Large intestine (tissue), 3 donors: ENCODE measurements around the gene C1orf159. TPM values are rescaled to one million over a fixed set of nuclear protein-coding genes. Genes with fewer than 3 reads are reported as not detected.

Experiments used
- DNase-seq, 2 donors: peaks; one replicate each; pipeline versions ENCODE4 v3.0.0 to v3.0.0-alpha.2; 2013
- H3K27ac ChIP-seq: one replicate; pipeline ENCODE4 v1.5.1; 2013; ENCODE audit warnings: low read length
- H3K27me3 ChIP-seq: 2 replicates; pipeline ENCODE4 v1.6.1; 2013; ENCODE audit warnings: low read length; ENCODE audit not compliant: control insufficient read depth, insufficient read depth
- H3K36me3 ChIP-seq: 2 replicates; pipeline ENCODE4 v1.6.1; 2013; ENCODE audit warnings: low read length; ENCODE audit not compliant: control insufficient read depth, insufficient read depth
- H3K4me1 ChIP-seq: one replicate; pipeline ENCODE4 v1.6.1; 2013; ENCODE audit warnings: low read length; ENCODE audit not compliant: control insufficient read depth, insufficient read depth
- H3K4me3 ChIP-seq: one replicate; pipeline ENCODE4 v1.5.1; 2013; ENCODE audit warnings: low read length
- H3K9me3 ChIP-seq: one replicate; pipeline ENCODE4 v1.6.1; 2013; ENCODE audit warnings: mild to moderate bottlenecking, low read depth, low read length, moderate library complexity; ENCODE audit not compliant: control insufficient read depth
- WGBS: methylation state at CpG from one replicate; pipeline ENCODE4 v1.1.5; 2013; ENCODE audit warnings: low lambda C conversion rate; ENCODE audit not compliant: insufficient coverage; 5-methylcytosine and 5-hydroxymethylcytosine counted together
- polyA plus RNA-seq: library from polyadenylated mRNA; unstranded; fragments of 120-200 nt; gene quantifications from one replicate; pipeline ENCODE4 v1.2.1, GENCODE V29; 2013

The C1orf159 gene
- polyA plus RNA-seq, 1 donor, result 9.4 TPM

GRCh38 chr1:1085911-1086841, 29.7 kb downstream of the C1orf159 start:
- no peaks in the 10 kb centered on the region for H3K4me1 ChIP-seq
- no peak for DNase-seq
- H3K36me3 ChIP-seq, result peaks cover 7% of the 10 kb centered on the region
- H3K9me3 ChIP-seq, result peaks cover 3% of the 10 kb centered on the region
- no peaks in the 10 kb centered on the region for H3K27me3 ChIP-seq
- no CpG with 5 or more reads among the region's 38 CpGs for WGBS
- H3K4me3 ChIP-seq, result no peak overlapping the region
- H3K27ac ChIP-seq, result no peak overlapping the region

GRCh38 chr1:1085171-1085841, 30.6 kb downstream of the C1orf159 start:
- Histone ChIP-seq H3K27ac (no peak overlapping the region), H3K27me3 (peaks cover 3% of the 10 kb centered on the region), H3K9me3 (peaks cover 5% of the 10 kb centered on the region), H3K4me3 (no peak overlapping the region), H3K36me3 (peaks cover 5% of the 10 kb centered on the region), H3K4me1 (peaks cover 2% of the 10 kb centered on the region)
- no peak for DNase-seq
- WGBS, result no CpG with 5 or more reads among the region's 30 CpGs

DNA sequence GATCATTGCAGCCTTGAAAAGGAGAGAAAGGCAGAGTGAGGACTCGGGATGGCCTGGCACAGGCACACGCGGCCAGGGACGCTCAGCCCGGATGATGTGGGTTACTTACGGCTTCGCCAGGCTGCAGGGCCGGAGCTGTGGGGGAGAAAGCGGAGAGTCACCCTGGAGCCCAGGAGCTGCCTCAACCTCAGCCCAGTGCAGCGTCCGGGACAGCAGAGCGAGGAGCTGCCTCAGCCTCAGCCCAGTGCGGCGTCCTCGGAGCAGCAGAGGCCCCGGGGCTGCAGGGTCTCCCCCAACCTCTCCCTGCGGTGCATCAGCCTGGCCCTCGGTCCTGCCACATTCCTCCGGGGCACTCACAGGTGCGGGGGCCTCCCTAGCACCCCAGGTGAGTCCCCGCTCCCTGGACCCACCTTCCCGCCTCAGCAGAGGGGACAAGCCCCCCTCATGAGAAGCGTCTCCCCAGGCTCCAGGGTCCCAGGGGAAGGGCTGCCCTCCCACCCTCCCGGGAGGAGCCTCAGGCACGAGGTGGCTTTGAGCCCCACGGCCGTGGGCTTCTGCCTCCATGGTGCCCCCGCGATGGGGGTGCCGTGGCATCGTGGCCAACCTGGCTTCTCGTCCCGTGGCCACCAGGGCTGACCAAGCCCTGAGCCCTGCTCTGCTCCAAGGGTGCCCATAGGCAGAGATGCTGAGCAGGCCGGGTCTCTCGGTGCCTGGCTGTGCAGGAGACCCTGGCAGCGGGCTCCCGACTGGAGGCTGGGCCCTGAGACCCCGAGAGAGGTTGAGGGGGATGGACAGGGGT, 31.3 kb downstream of the C1orf159 start:
- H3K4me1 ChIP-seq, result peaks cover 8% of the 10 kb centered on the region
- no peak for DNase-seq
- no CpG with 5 or more reads among the region's 38 CpGs for WGBS

DNA sequence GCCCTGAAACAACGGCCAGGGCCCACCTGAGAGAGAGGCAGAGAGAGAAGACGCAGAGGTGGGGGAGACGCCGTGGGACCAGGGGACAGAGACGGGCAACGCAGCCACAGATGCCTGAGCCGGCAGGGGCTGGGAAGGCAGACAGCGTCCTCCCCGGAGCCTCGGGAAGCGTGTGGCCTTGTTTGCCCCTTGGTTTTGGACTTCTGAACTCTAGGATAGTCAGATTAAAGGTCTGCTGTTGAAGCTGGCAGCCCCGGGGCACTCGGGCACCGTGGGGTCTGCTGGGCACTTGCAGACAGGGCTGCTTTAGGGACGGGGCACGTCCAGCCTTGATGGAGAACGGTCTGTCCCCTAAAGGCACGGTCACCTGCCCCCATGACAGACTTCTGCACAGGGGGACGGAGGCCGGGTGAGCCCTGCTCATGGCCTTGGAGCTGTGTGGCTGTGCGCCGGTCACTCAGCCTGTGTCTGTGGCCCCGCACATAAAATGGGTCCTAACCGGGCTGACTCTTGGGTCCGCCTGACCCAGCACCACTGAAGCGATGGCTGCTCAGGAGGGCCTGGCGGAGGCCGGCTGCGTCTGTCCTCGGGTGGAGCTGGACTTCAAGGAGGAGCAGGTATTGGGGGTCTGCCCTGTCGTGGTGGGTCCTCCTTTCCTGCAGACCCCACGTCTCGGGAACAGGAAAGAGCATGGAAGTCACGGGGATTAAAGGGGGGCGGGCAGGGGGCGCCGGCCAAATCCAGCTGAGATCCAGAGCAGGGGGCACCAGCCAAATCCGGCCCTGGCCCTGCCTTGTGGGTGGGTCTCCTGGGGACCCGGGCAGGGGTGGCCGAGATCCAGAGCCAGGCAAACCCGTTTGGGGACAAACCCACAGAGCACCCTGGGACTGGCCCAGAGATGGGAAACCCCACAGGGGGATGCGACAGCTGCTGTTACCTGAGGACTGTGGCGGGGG, 32.2 kb downstream of the C1orf159 start:
- H3K4me1 ChIP-seq, result peaks cover 12% of the 10 kb centered on the region
- H3K4me3 ChIP-seq, result no peak overlapping the region
- no peak for DNase-seq
- peaks cover 13% of the 10 kb centered on the region for H3K27me3 ChIP-seq
- H3K27ac ChIP-seq, result no peak overlapping the region
- no CpG with 5 or more reads among the region's 43 CpGs for WGBS
- peaks cover 5% of the 10 kb centered on the region for H3K9me3 ChIP-seq
- peaks cover 5% of the 10 kb centered on the region for H3K36me3 ChIP-seq

More for the DNA sequence above, 31.3 kb downstream of the C1orf159 start:
- Histone ChIP-seq H3K27me3 (peaks cover 10% of the 10 kb centered on the region), H3K4me3 (no peak overlapping the region), H3K9me3 (peaks cover 5% of the 10 kb centered on the region), H3K36me3 (peaks cover 5% of the 10 kb centered on the region), H3K27ac (no peak overlapping the region)

DNA sequence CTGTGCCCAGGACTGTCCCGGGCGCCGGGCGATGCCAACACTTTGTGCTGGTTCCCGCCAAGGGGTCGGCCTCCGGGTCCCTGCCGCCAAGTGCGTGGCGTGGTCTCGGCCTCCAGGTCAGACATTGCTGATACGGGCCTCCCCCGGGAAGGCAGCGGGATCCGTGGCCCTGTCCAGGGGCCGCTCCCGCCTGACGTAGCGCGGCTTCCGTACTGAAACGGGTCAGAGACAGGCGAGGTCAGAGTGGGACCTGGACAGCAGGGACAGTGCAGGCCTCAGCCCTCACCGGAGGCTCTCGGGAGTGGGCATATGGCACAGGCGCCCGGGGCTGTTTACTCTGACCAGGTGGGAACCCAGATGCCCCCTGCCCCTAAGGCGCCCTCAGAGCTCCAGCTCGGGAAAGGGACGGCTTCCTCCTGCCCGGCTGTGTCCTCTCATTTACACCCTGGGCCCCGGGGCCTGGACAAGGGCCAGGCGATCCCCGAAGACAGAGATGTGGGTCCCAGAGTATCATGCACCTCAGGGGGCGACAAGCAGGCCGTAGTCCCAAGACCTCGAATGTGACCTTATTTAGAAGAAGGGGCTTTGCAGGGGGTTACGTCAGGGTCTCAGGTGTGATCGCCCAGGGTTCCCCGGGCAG, 33.0 kb downstream of the C1orf159 start:
- WGBS, result no CpG with 5 or more reads among the region's 40 CpGs
- peaks cover 5% of the 10 kb centered on the region for H3K36me3 ChIP-seq
- H3K27ac ChIP-seq, result no peak overlapping the region
- H3K27me3 ChIP-seq, result peaks cover 13% of the 10 kb centered on the region
- no peak overlapping the region for H3K4me3 ChIP-seq
- peaks cover 5% of the 10 kb centered on the region for H3K9me3 ChIP-seq
- DNase-seq, result no peak
- peaks cover 12% of the 10 kb centered on the region for H3K4me1 ChIP-seq

- Histone ChIP-seq H3K4me1 (peaks cover 12% of the 10 kb centered on the region), H3K36me3 (peaks cover 3% of the 10 kb centered on the region), H3K27ac (no peak overlapping the region), H3K9me3 (peaks cover 5% of the 10 kb centered on the region), H3K4me3 (no peak overlapping the region), H3K27me3 (peaks cover 13% of the 10 kb centered on the region)
- no CpG with 5 or more reads among the region's 27 CpGs for WGBS
- no peak for DNase-seq
Observed at GRCh38 chr1:1082239-1082775, 33.6 kb downstream of the C1orf159 start.

DNA sequence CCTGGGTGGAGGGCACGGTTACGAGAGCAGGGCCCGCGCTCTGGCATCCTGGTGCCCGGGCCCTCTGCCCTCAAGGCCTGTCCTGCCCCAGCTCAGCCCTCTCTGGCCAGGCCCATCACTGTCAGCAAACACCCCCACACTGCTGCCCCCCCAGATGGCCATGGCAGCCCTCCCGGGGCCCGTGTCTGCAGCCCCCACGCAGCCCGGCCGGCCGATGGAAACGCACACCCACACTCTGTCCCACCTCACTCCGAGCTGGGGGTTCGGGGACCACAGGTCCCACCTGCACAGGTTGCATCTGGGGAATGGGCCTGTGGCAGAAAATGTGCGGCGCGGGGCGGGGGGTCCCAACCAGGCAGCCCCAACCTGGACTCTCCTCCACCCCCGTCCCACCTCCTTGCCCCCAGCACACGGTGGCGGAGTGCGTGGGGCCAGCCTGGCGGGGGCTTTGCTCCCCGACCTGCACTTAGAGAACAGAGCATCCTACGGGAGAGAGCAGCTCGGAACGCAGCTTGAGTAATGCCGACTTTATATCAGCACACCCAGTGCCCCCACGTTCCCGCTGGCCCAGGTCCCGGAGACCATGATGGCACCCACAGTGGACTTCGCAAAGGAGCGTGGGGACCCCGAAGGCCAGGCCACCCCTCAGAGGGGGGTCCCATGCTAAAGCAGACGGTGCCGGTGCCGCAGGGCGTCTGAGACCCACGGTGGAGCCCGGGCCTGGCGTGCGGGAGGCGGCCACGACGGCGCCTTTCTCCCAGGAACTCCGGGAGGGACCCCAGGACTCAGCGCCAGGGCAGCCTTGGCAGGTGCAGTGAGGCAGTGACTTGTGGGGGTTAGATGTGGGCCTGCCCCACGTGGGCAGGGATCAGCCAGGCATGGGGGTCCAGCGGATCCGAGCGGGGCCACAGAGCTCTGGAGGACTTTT, 34.3 kb downstream of the C1orf159 start:
- no peak for DNase-seq
- WGBS, result no CpG with 5 or more reads among the region's 52 CpGs

DNA sequence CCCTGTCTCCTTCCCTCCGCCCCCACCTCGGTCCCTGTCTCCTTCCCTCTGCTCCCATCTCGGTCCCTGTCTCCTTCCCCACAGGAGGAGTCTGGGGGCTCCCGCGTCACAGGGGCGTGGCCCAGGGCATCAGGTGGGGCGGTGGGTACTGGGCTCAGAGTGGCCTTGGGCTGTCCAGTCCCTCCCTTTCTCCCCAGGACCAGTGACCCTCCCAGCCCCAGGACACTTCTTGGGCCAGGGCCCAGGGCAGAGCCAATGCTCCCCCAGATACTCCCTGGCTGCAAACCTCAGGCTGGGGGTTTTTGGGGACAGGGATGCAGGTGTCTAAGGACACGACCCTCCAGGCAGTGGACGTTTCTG, 35.0 kb downstream of the C1orf159 start:
- H3K27me3 ChIP-seq, result peaks cover 13% of the 10 kb centered on the region
- peaks cover 3% of the 10 kb centered on the region for H3K36me3 ChIP-seq
- peaks cover 12% of the 10 kb centered on the region for H3K4me1 ChIP-seq
- H3K4me3 ChIP-seq, result no peak overlapping the region
- H3K9me3 ChIP-seq, result peaks cover 5% of the 10 kb centered on the region
- DNase-seq, result no peak
- no CpG with 5 or more reads among the region's 9 CpGs for WGBS
- no peak overlapping the region for H3K27ac ChIP-seq

More for the DNA sequence above, 34.3 kb downstream of the C1orf159 start:
- Histone ChIP-seq H3K9me3 (peaks cover 5% of the 10 kb centered on the region), H3K4me3 (no peak overlapping the region), H3K4me1 (peaks cover 12% of the 10 kb centered on the region), H3K27me3 (peaks cover 13% of the 10 kb centered on the region), H3K27ac (no peak overlapping the region), H3K36me3 (peaks cover 3% of the 10 kb centered on the region)
